Natural killer cell (primary cell): Measurements from ENCODE around the gene STAG1. TPM values are rescaled to one million over a fixed set of nuclear protein-coding genes. Genes with fewer than 3 reads are reported as not detected.
A peak's percentile ranks its signal among the peaks of the same experiment; 100 is the strongest.

Experiments used
- ATAC-seq, 3 donors: fragments of 150-1000 bp in 2 of 3; fragments of 200-7000 bp in 1 of 3; cut with Tn5 transposase; 1 replicate in 1 of 3; 2 replicates in 2 of 3; pipeline ENCODE4 v1.10.0; 2021; ENCODE audit warnings: mild to moderate bottlenecking in 2 of 3, moderate library complexity in 2 of 3
- DNase-seq, 2 donors: peaks; one replicate each; pipeline versions ENCODE4 v3.0.0 to v3.0.0-alpha.2; 2013 to 2021; ENCODE audit warnings: mixed read lengths in 1 of 2
- H3K27ac ChIP-seq: one replicate; pipeline ENCODE4 v1.5.1; 2013; ENCODE audit warnings: mild to moderate bottlenecking, low read length
- H3K27me3 ChIP-seq: one replicate; pipeline ENCODE4 v1.6.1; 2013; ENCODE audit warnings: low read length; ENCODE audit not compliant: control insufficient read depth, insufficient read depth
- H3K36me3 ChIP-seq: one replicate; pipeline ENCODE4 v1.6.1; 2013; ENCODE audit warnings: low read length; ENCODE audit not compliant: control insufficient read depth, insufficient read depth
- H3K4me1 ChIP-seq: one replicate; pipeline ENCODE4 v1.6.1; 2013; ENCODE audit warnings: low read length; ENCODE audit not compliant: control insufficient read depth, insufficient read depth
- H3K4me3 ChIP-seq: one replicate; pipeline ENCODE4 v1.5.1; 2013; ENCODE audit warnings: low read length
- H3K9me3 ChIP-seq: one replicate; pipeline ENCODE4 v1.6.1; 2013; ENCODE audit warnings: low read length; ENCODE audit not compliant: control insufficient read depth, insufficient read depth
- H3K27ac Mint-ChIP-seq, 2 donors: one replicate each; pipeline ENCODE4 v1.8.0; 2022; ENCODE audit warnings: mild to moderate bottlenecking in 2 of 2, mixed read lengths in 2 of 2, moderate library complexity in 1 of 2
- H3K27me3 Mint-ChIP-seq, 2 donors: one replicate each; pipeline ENCODE4 v1.8.0; 2022; ENCODE audit warnings: low read depth in 2 of 2, mixed read lengths in 2 of 2
- H3K36me3 Mint-ChIP-seq: one replicate; pipeline ENCODE4 v1.8.0; 2022; ENCODE audit warnings: mixed read lengths
- H3K4me1 Mint-ChIP-seq, 2 donors: one replicate each; pipeline ENCODE4 v1.8.0; 2022; ENCODE audit warnings: mixed read lengths in 2 of 2
- H3K4me3 Mint-ChIP-seq: one replicate; pipeline ENCODE4 v1.8.0; 2022; ENCODE audit warnings: mild to moderate bottlenecking, moderate library complexity, mixed read lengths
- H3K9me3 Mint-ChIP-seq, 2 donors: one replicate each; pipeline ENCODE4 v1.8.0; 2022; ENCODE audit warnings: mixed read lengths in 2 of 2
- CTCF ChIP-seq: fragments of 200-600 bp; IDR thresholded peaks from one replicate; pipeline ENCODE4 v1.8.0; 2022; ENCODE audit warnings: antibody characterized with exemption
- WGBS: methylation state at CpG from one replicate; pipeline ENCODE4 v1.1.7; 2013; ENCODE audit warnings: missing lambda C conversion rate; ENCODE audit not compliant: insufficient coverage; 5-methylcytosine and 5-hydroxymethylcytosine counted together
- intact Hi-C: fragments of 100-400 bp; cut with micrococcal nuclease; formaldehyde crosslinking; loops from one replicate; pipeline ENCODE4 v1.14.2; 2022
- total RNA-seq, 4 donors: library from RNA; stranded (reverse); fragments of 120-200 nt in 1 of 4; gene quantifications; one replicate each; pipeline versions ENCODE4 v1.2.3 to v1.2.4, GENCODE V29; 2013 to 2022

Gene STAG1
- total RNA-seq, 3 donors from 2014 or later (not counting 1 experiment from before 2014, with no cell fraction given) = 55.1 to 66.2 (median 60.3) TPM

GRCh38 chr3:136326316-136326715 lies 425.9 kb downstream of the STAG1 start:
- peaks cover 30% of the 10 kb centered on the region for H3K36me3 ChIP-seq

DNA sequence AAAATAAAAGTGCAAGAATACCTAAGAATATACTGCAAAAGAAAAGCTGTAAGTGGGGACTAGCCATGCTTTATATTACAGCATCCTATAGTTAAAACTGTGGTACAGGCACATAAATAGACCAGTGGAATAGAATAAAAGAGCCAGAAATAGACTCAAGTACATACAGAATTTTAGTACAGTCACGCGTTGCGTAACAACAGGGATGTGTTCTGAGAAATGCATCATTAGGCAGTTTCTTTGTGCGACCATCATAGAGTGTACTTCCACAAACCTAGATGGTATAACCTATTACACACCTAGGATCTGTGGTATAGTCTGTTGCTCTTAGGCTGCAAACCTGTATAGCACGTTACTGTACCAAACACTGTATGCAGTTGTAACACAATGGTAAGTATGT lies 440.2 kb downstream of the STAG1 start:
- Mint-ChIP-seq H3K27me3 (no peaks in the 10 kb centered on the region), H3K4me1 (no peaks in the 10 kb centered on the region), H3K27ac (no peak overlapping the region), H3K9me3 (no peaks in the 10 kb centered on the region), H3K4me3 (no peak overlapping the region), H3K36me3 (no peaks in the 10 kb centered on the region)
- Histone ChIP-seq H3K27me3 (no peaks in the 10 kb centered on the region), H3K4me3 (no peak overlapping the region), H3K27ac (no peak overlapping the region), H3K9me3 (no peaks in the 10 kb centered on the region), H3K36me3 (peaks cover 2% of the 10 kb centered on the region), H3K4me1 (no peaks in the 10 kb centered on the region)
- WGBS = 100% methylated on average over 3 of the region's 5 CpGs
- intact Hi-C loops = no loop called here
- no peak for TF ChIP-seq CTCF
- ATAC-seq = no peak
- no peak for DNase-seq

More at GRCh38 chr3:136326316-136326715, 425.9 kb downstream of the STAG1 start:
- peaks cover 9% of the 10 kb centered on the region for H3K9me3 ChIP-seq
- DNase-seq (no peak), ATAC-seq (no peak)
- Mint-ChIP-seq H3K4me1 (no peaks in the 10 kb centered on the region), H3K9me3 (peaks cover 13% of the 10 kb centered on the region in 2 donors), H3K36me3 (peaks cover 34% of the 10 kb centered on the region), H3K27ac (no peak overlapping the region), H3K27me3 (no peaks in the 10 kb centered on the region), H3K4me3 (no peak overlapping the region)
- no peak for TF ChIP-seq CTCF
- H3K4me3 ChIP-seq = no peak overlapping the region
- H3K27me3 ChIP-seq = no peaks in the 10 kb centered on the region
- H3K4me1 ChIP-seq = no peaks in the 10 kb centered on the region
- WGBS = over 99% methylated on average over 5 of the region's 5 CpGs
- intact Hi-C loops = no loop called here
- H3K27ac ChIP-seq = no peak overlapping the region

DNA sequence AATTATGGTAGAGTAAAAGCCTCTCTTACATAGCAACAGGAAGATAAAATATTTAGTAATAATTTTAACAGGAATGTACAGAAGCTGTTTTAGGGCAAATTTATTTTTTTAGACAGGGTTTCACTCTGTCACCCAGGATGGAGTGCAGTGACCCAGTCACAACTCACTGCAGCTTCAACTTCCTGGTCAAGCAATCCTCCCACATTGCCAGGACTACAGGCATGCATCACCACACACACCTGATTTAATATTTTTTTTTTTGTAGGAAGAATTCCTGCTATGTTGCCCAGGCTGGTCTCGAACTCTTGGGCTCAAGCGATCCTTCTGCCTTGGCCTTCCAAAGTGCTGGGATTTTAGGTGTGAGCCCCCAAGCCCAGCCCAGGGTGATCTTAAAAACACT lies 440.9 kb downstream of the STAG1 start:
- no peaks in the 10 kb centered on the region for H3K4me1 Mint-ChIP-seq
- no peaks in the 10 kb centered on the region for H3K4me1 ChIP-seq
- DNase-seq (no peak), ATAC-seq (no peak)
- H3K9me3 Mint-ChIP-seq = no peaks in the 10 kb centered on the region
- H3K36me3 Mint-ChIP-seq = peaks cover 1% of the 10 kb centered on the region
- H3K4me3 Mint-ChIP-seq = no peak overlapping the region
- no peaks in the 10 kb centered on the region for H3K27me3 ChIP-seq
- H3K27ac ChIP-seq = no peak overlapping the region
- no peaks in the 10 kb centered on the region for H3K27me3 Mint-ChIP-seq
- H3K27ac Mint-ChIP-seq = no peak overlapping the region
- WGBS = 98% methylated on average over 2 of the region's 2 CpGs
- intact Hi-C loops = no loop called here
- no peak overlapping the region for H3K4me3 ChIP-seq
- no peak for TF ChIP-seq CTCF
- peaks cover 2% of the 10 kb centered on the region for H3K36me3 ChIP-seq
- no peaks in the 10 kb centered on the region for H3K9me3 ChIP-seq

DNA sequence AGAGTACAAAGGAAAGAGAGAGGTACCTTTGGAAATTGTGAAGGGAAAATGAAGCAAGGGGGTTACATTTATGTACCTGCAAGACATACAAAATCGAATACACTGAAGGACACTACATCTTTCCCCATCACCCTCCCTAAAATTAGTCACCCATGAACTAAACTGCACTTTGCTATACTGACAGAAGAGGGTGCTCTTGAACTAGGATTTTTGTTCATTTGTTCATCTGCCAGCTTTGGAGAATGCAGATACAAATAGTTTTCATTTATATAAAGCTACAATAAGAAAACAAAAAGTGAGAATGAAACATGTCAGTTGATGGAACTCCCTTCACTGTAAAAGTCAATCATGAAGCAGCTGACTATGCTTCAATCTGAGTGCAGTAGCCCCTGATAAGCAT lies 446.3 kb downstream of the STAG1 start:
- Mint-ChIP-seq H3K4me3 (no peak overlapping the region), H3K9me3 (no peaks in the 10 kb centered on the region), H3K4me1 (no peaks in the 10 kb centered on the region), H3K27me3 (no peaks in the 10 kb centered on the region), H3K36me3 (peaks cover 7% of the 10 kb centered on the region), H3K27ac (no peak overlapping the region)
- peaks cover 10% of the 10 kb centered on the region for H3K36me3 ChIP-seq
- no peaks in the 10 kb centered on the region for H3K9me3 ChIP-seq
- H3K27me3 ChIP-seq = no peaks in the 10 kb centered on the region
- peak; percentile 60 for TF ChIP-seq CTCF
- no peak for DNase-seq
- intact Hi-C loops = loop anchor here (1.0 kb wide), 3 partner anchors 231 to 708 kb away; partner anchors contain the start of gene STAG1
- no peak overlapping the region for H3K27ac ChIP-seq
- no peak overlapping the region for H3K4me3 ChIP-seq
- WGBS = no CpG with 5 or more reads among the region's 1 CpG
- H3K4me1 ChIP-seq = no peaks in the 10 kb centered on the region
- peak; percentile 48 to 64 (median 50) for ATAC-seq
